Esophagus squamous epithelium (tissue), 4 donors: ENCODE results near the gene PRSS36.

Source experiments
- POLR2A ChIP-seq, 4 donors: fragments of 450-650 bp; IDR thresholded peaks; one replicate each; pipeline ENCODE4 v1.6.1; 2017; ENCODE audit warnings: antibody characterized with exemption in 4 of 4, mild to moderate bottlenecking in 4 of 4, moderate library complexity in 3 of 4
- TF ChIP-seq, protein P1 (sequence below), 6 experiments: fragments of 450-650 bp in 4 of 6; fragments of 200-600 bp in 2 of 6; sonication (generic) in 2 of 6; IDR thresholded peaks; one replicate each; pipeline ENCODE4 v1.5.1; 2016 to 2019; ENCODE audit warnings: antibody characterized with exemption in 6 of 6, mild to moderate bottlenecking in 4 of 6, moderate library complexity in 4 of 6

DNA sequence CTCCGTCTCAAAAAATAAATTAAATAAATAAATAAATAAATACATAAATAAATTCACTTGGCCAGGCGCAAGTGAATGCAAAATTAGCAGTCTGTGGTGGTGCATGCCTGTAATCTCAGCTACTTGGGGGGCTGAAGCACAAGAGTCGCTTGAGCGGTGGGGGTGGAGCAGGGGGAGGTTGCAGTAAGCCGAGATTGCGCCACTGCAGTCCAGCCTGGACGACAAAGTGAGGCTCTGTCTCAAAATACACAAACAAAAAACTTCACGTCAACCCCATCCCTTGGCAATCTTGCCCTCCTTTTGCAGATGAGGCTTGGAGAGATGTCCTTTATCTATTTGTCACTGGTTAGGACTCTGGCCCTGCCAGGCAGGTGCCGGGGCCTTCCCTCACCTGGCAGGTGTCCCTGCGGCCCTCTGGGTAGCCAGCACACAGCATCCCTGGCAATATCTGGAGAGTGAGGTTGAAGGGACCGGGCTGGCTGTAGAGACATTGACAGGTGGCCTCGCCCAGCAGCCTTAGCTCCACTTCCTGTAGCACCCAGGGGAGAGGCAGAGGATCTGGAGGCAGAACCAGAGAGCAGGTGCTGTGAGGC, 4.4 kb downstream of the PRSS36 start:
- TF ChIP-seq, protein P1, sequence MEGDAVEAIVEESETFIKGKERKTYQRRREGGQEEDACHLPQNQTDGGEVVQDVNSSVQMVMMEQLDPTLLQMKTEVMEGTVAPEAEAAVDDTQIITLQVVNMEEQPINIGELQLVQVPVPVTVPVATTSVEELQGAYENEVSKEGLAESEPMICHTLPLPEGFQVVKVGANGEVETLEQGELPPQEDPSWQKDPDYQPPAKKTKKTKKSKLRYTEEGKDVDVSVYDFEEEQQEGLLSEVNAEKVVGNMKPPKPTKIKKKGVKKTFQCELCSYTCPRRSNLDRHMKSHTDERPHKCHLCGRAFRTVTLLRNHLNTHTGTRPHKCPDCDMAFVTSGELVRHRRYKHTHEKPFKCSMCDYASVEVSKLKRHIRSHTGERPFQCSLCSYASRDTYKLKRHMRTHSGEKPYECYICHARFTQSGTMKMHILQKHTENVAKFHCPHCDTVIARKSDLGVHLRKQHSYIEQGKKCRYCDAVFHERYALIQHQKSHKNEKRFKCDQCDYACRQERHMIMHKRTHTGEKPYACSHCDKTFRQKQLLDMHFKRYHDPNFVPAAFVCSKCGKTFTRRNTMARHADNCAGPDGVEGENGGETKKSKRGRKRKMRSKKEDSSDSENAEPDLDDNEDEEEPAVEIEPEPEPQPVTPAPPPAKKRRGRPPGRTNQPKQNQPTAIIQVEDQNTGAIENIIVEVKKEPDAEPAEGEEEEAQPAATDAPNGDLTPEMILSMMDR (IDR thresholded peaks at IDR 0.05): no peak
- TF ChIP-seq POLR2A (IDR thresholded peaks at IDR 0.05): no peak
